MM.1S (cell line): ENCODE data around the gene RPL29.
"Not testable (repeated sequence)": the region's sequence is repeated elsewhere in the genome, so short reads cannot be mapped to it uniquely, and the experiment has no call there.

Experiments used
- DNase-seq: peaks from one replicate; pipeline ENCODE4 v3.0.0-alpha.2; 2015
- H2AFZ ChIP-seq: fragments of 300-600 bp; sonication (generic); 2 replicates; pipeline ENCODE4 v1.6.0; 2016; ENCODE audit warnings: antibody characterized with exemption, low read length
- H3F3A ChIP-seq: fragments of 300-600 bp; sonication (generic); 2 replicates; pipeline ENCODE4 v1.6.1; 2016; ENCODE audit warnings: mild to moderate bottlenecking, antibody characterized with exemption, low read length, moderate library complexity, mixed read lengths; ENCODE audit not compliant: insufficient read depth
- H3K27ac ChIP-seq: fragments of 300-600 bp; sonication (generic); 2 replicates; pipeline ENCODE4 v1.5.1; 2016; ENCODE audit warnings: mild to moderate bottlenecking, low read length
- H3K27me3 ChIP-seq: fragments of 300-600 bp; sonication (generic); replicated peaks from 2 replicates; pipeline ENCODE4 v1.6.0; 2016; ENCODE audit warnings: low read length; ENCODE audit not compliant: insufficient read depth
- H3K36me3 ChIP-seq: fragments of 300-600 bp; sonication (generic); replicated peaks from 2 replicates; pipeline ENCODE4 v1.6.1; 2016; ENCODE audit warnings: mild to moderate bottlenecking, low read length, mixed read lengths; ENCODE audit not compliant: insufficient read depth
- H3K4me1 ChIP-seq: fragments of 300-600 bp; sonication (generic); 2 replicates; pipeline ENCODE4 v1.6.1; 2016; ENCODE audit warnings: low read length, mixed read lengths
- H3K4me2 ChIP-seq: fragments of 300-600 bp; sonication (generic); 2 replicates; pipeline ENCODE4 v1.6.0; 2016; ENCODE audit warnings: low read depth, low read length
- H3K4me3 ChIP-seq: fragments of 300-600 bp; sonication (generic); 2 replicates; pipeline ENCODE4 v1.5.1; 2016; ENCODE audit warnings: low read length, mixed read lengths
- H3K79me2 ChIP-seq: fragments of 300-600 bp; sonication (generic); 2 replicates; pipeline ENCODE4 v1.6.1; 2016; ENCODE audit warnings: mixed run types, low read length, mixed read lengths
- H3K9ac ChIP-seq: fragments of 300-600 bp; sonication (generic); 2 replicates; pipeline ENCODE4 v1.6.1; 2016; ENCODE audit warnings: low read length, mixed read lengths
- H3K9me2 ChIP-seq: fragments of 300-600 bp; sonication (generic); replicated peaks from 2 replicates; pipeline ENCODE4 v1.6.1; 2016; ENCODE audit warnings: mild to moderate bottlenecking, low read length, mixed read lengths; ENCODE audit not compliant: insufficient read depth
- H3K9me3 ChIP-seq: fragments of 300-600 bp; sonication (generic); replicated peaks from 2 replicates; pipeline ENCODE4 v1.6.1; 2016; ENCODE audit warnings: mild to moderate bottlenecking, low read length, mixed read lengths; ENCODE audit not compliant: insufficient read depth
- H4K20me1 ChIP-seq: fragments of 300-600 bp; sonication (generic); 2 replicates; pipeline ENCODE4 v1.6.1; 2016; ENCODE audit warnings: mild to moderate bottlenecking, low read length, moderate library complexity, mixed read lengths; ENCODE audit not compliant: insufficient read depth
- CTCF ChIP-seq: fragments of 300-600 bp; sonication (generic); IDR thresholded peaks from 2 replicates; pipeline ENCODE4 v1.5.1; 2016; ENCODE audit warnings: antibody characterized with exemption, low read length, mixed read lengths
- EZH2 ChIP-seq: fragments of 300-600 bp; sonication (generic); optimal IDR thresholded peaks from 2 replicates; pipeline ENCODE3; 2017; ENCODE audit warnings: low read depth, mild to moderate bottlenecking, antibody characterized with exemption, low read length, mixed read lengths
- EZH2phosphoT487 ChIP-seq: fragments of 300-600 bp; sonication (generic); IDR thresholded peaks from 2 replicates; pipeline ENCODE4 v1.6.1; 2018; ENCODE audit warnings: antibody characterized with exemption, low read length

Gene RPL29

GRCh38 chr3:51998774-51999173 is 3.1 kb upstream of the RPL29 start:
- H3K36me3 ChIP-seq: peaks cover 10% of the 10 kb centered on the region; the same call in 1 of the 2 replicates
- H3K9me3 ChIP-seq: no peaks in the 10 kb centered on the region
- TF ChIP-seq EZH2phosphoT487: no peak
- peaks cover 19% of the 10 kb centered on the region for H3K79me2 ChIP-seq
- H3F3A ChIP-seq: peaks cover 16% of the 10 kb centered on the region
- no peak overlapping the region for H3K9ac ChIP-seq
- H3K9me2 ChIP-seq: no peaks in the 10 kb centered on the region
- H2AFZ ChIP-seq: no peak overlapping the region
- no peak overlapping the region for H3K4me2 ChIP-seq
- H3K27ac ChIP-seq: no peak overlapping the region
- peaks cover 12% of the 10 kb centered on the region; the same call in 1 of the 2 replicates for H3K27me3 ChIP-seq
- H3K4me1 ChIP-seq: peaks cover 8% of the 10 kb centered on the region
- H3K4me3 ChIP-seq: no peak overlapping the region
- no peak for DNase-seq
- no peaks in the 10 kb centered on the region for H4K20me1 ChIP-seq

- Histone ChIP-seq H3K9me3 (no peaks in the 10 kb centered on the region), H3K79me2 (peaks cover 23% of the 10 kb centered on the region), H2AFZ (no peak overlapping the region), H3K4me3 (no peak overlapping the region), H3K9ac (no peak overlapping the region), H3F3A (peaks cover 16% of the 10 kb centered on the region), H3K27ac (no peak overlapping the region), H3K27me3 (peaks cover 12% of the 10 kb centered on the region; the same call in 1 of the 2 replicates), H3K4me1 (peaks cover 8% of the 10 kb centered on the region), H3K36me3 (peaks cover 10% of the 10 kb centered on the region; the same call in 1 of the 2 replicates), H3K9me2 (no peaks in the 10 kb centered on the region), H4K20me1 (no peaks in the 10 kb centered on the region), H3K4me2 (no peak overlapping the region)
- TF ChIP-seq EZH2phosphoT487: no peak
- no peak for TF ChIP-seq CTCF
- TF ChIP-seq EZH2: no peak
- no peak for DNase-seq
Observed at GRCh38 chr3:51997935-51998596, 2.4 kb upstream of the RPL29 start.

DNA sequence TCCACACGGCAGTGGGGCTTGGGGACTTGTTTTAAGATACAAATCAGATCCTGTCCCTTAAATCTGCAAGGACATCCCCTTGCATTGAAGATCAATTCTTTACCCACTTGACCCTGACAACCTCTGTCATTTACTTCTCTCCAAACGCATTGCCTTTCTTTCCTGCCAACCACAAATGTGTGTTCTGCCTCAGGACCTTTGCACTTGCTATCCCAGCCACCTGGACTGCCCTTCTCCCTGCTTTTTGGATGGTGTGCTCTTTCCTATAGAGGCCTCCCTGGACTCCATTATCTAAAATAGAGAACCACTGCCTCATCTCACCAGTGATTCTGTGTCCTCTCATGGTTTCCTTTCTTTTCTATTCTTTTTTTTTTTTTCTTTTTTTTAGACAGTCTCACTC is 1.5 kb upstream of the RPL29 start:
- no peak overlapping the region for H3K9ac ChIP-seq
- H2AFZ ChIP-seq: no peak overlapping the region
- peaks cover 10% of the 10 kb centered on the region; the same call in 1 of the 2 replicates for H3K27me3 ChIP-seq
- no peak for DNase-seq
- peaks cover 23% of the 10 kb centered on the region for H3F3A ChIP-seq
- H3K27ac ChIP-seq: no peak overlapping the region
- H3K4me1 ChIP-seq: peaks cover 8% of the 10 kb centered on the region
- no peaks in the 10 kb centered on the region for H3K9me2 ChIP-seq
- no peaks in the 10 kb centered on the region for H4K20me1 ChIP-seq
- H3K4me3 ChIP-seq: no peak overlapping the region
- no peak for TF ChIP-seq EZH2
- no peak for TF ChIP-seq EZH2phosphoT487
- TF ChIP-seq CTCF: no peak
- no peaks in the 10 kb centered on the region for H3K9me3 ChIP-seq
- peaks cover 10% of the 10 kb centered on the region; the same call in 1 of the 2 replicates for H3K36me3 ChIP-seq
- peaks cover 30% of the 10 kb centered on the region for H3K79me2 ChIP-seq
- no peak overlapping the region for H3K4me2 ChIP-seq

DNA sequence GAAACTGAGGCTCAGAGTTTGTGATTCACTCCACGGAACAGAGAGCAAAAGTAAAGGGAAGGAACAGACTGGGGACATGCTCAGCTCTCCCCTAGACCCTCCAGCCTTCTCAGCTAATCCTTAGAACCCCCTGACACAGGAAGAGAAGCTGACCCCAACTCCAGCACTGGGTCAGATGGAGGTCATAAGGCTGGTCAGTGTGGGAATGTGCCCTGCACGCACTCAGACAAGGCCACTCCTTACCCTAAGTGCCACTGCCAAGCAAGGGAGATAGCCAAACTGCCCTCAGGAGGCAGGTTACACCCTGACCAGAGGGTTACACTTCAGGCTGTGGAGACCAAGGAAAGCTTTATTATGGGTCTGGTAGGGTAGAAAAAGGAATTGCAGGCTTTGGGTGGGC is 1.2 kb downstream of the RPL29 start:
- no peaks in the 10 kb centered on the region for H4K20me1 ChIP-seq

GRCh38 chr3:51993657-51994056 is 2.0 kb downstream of the RPL29 start:
- H4K20me1 ChIP-seq, H3K36me3 ChIP-seq, H3K4me2 ChIP-seq, H3K27me3 ChIP-seq, H3K9me2 ChIP-seq, H3K9me3 ChIP-seq, H3K4me1 ChIP-seq, H3K9ac ChIP-seq, H3K4me3 ChIP-seq, DNase-seq, H3K27ac ChIP-seq, H2AFZ ChIP-seq: not testable (repeated sequence)
- Histone ChIP-seq H3F3A (peaks cover 37% of the 10 kb centered on the region), H3K79me2 (peaks cover 30% of the 10 kb centered on the region)

More for the DNA sequence above, 1.2 kb downstream of the RPL29 start:
- Histone ChIP-seq H3K36me3 (peaks cover 10% of the 10 kb centered on the region; the same call in 1 of the 2 replicates), H3K9me3 (no peaks in the 10 kb centered on the region), H3K79me2 (peaks cover 30% of the 10 kb centered on the region), H3K4me1 (peaks cover 8% of the 10 kb centered on the region), H3K9me2 (no peaks in the 10 kb centered on the region), H3K9ac (peak overlapping the region; percentile 95), H3K4me2 (peak overlapping the region; percentile 97), H3K27me3 (peaks cover 6% of the 10 kb centered on the region; the same call in 1 of the 2 replicates), H3K27ac (no peak overlapping the region; the same call in 1 of the 2 replicates), H3K4me3 (peak overlapping the region; percentile 94), H3F3A (peaks cover 30% of the 10 kb centered on the region), H2AFZ (no peak overlapping the region)
- DNase-seq: no peak
- no peak for TF ChIP-seq EZH2phosphoT487
- no peak for TF ChIP-seq EZH2
- TF ChIP-seq CTCF: no peak
